Measurements from ENCODE around the gene SCGB3A2.

DNA sequence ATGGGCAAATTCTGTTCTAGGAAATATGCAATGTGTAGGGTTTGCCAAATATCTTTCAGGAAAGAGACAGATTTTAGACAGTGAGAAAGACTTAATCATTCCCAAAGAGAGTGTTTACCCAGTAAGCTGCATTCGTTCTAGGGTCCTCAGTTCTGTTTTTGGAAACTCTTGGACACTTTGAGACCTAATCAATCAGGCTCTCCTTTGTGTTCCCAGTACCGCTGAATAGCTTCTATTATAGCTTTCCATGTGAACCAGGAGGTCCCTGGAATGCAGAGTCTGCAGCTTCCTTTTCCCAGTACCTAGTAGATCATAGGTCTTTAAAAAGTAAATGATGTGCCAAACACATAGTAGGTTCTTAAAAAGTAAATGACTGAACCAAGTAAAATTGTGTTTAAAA lies 35.6 kb upstream of the SCGB3A2 start:
- TF ChIP-seq, protein P1, sequence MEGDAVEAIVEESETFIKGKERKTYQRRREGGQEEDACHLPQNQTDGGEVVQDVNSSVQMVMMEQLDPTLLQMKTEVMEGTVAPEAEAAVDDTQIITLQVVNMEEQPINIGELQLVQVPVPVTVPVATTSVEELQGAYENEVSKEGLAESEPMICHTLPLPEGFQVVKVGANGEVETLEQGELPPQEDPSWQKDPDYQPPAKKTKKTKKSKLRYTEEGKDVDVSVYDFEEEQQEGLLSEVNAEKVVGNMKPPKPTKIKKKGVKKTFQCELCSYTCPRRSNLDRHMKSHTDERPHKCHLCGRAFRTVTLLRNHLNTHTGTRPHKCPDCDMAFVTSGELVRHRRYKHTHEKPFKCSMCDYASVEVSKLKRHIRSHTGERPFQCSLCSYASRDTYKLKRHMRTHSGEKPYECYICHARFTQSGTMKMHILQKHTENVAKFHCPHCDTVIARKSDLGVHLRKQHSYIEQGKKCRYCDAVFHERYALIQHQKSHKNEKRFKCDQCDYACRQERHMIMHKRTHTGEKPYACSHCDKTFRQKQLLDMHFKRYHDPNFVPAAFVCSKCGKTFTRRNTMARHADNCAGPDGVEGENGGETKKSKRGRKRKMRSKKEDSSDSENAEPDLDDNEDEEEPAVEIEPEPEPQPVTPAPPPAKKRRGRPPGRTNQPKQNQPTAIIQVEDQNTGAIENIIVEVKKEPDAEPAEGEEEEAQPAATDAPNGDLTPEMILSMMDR (IDR thresholded peaks at IDR 0.05; ENCODE audit: low read depth, low read length, poor library complexity, severe bottlenecking): no peak
- TF ChIP-seq EZH2phosphoT487 (IDR thresholded peaks at IDR 0.05; ENCODE audit: borderline replicate concordance, low read length): no peak

All from DOHH2 (cell line).